OCI-LY7 (cell line): ENCODE data around the gene ABLIM1. TPM values are rescaled to one million over a fixed set of nuclear protein-coding genes. Genes with fewer than 3 reads are reported as not detected.

ENCODE experiments used
- BruUV-seq: library from RNA; stranded (reverse); fragments of 400-500 nt; replicated peaks from 2 replicates; lab custom pipeline; 2021; lab: Mats Ljungman, UMichigan
- CTCF ChIA-PET: fragments of 300-600 bp; sonication (Branson Sonifier 250); formaldehyde crosslinking; loops from one replicate; lab custom pipeline; 2022; ENCODE audit warnings: antibody characterized with exemption; ENCODE audit not compliant: unreplicated experiment; lab: Charles Lee
- POLR2A ChIA-PET: fragments of 300-600 bp; sonication (Branson Sonifier 250); formaldehyde crosslinking; loops from one replicate; lab custom pipeline; 2022; ENCODE audit warnings: antibody characterized with exemption; lab: Charles Lee
- DNase-seq: peaks from one replicate; pipeline ENCODE4 v3.0.0-alpha.2; 2015; ENCODE audit warnings: low spot score
- H2AFZ ChIP-seq: fragments of 200-600 bp; sonication (generic), shearing (Covaris generic); 2 replicates; pipeline ENCODE4 v1.6.1; 2014; ENCODE audit warnings: mild to moderate bottlenecking, antibody characterized with exemption, low read length, moderate library complexity
- H3K27ac ChIP-seq: fragments of 200-600 bp; sonication (generic); 2 replicates; pipeline ENCODE4 v1.5.1; 2014; ENCODE audit warnings: mixed run types, low read depth, mild to moderate bottlenecking, moderate library complexity, low read length, inconsistent platforms; ENCODE audit not compliant: poor library complexity, severe bottlenecking
- H3K36me3 ChIP-seq: fragments of 200-600 bp; sonication (generic); 2 replicates; pipeline ENCODE4 v1.6.1; 2014; ENCODE audit warnings: mild to moderate bottlenecking, antibody characterized with exemption, low read length, moderate library complexity, mixed read lengths; ENCODE audit not compliant: insufficient read depth
- H3K4me1 ChIP-seq: fragments of 200-600 bp; sonication (generic); 2 replicates; pipeline ENCODE4 v1.5.1; 2014; ENCODE audit warnings: mild to moderate bottlenecking, low read length; ENCODE audit not compliant: insufficient read depth, poor library complexity, severe bottlenecking
- H3K4me2 ChIP-seq: fragments of 200-600 bp; sonication (generic); 2 replicates; pipeline ENCODE4 v1.6.1; 2014; ENCODE audit warnings: mild to moderate bottlenecking, low read length
- H3K4me3 ChIP-seq: fragments of 200-600 bp; sonication (generic); 2 replicates; pipeline ENCODE4 v1.5.1; 2014; ENCODE audit warnings: mild to moderate bottlenecking, low read depth, low read length; ENCODE audit not compliant: poor library complexity, severe bottlenecking
- H3K79me2 ChIP-seq: fragments of 200-600 bp; sonication (generic); 2 replicates; pipeline ENCODE4 v1.6.1; 2016; ENCODE audit warnings: low read depth, mild to moderate bottlenecking, low read length, moderate library complexity, mixed read lengths; ENCODE audit not compliant: insufficient read depth
- H3K9me2 ChIP-seq: fragments of 200-600 bp; sonication (generic); 2 replicates; pipeline ENCODE4 v1.6.1; 2016; ENCODE audit warnings: mild to moderate bottlenecking, low read length, mixed read lengths; ENCODE audit not compliant: insufficient read depth
- H3K9me3 ChIP-seq: fragments of 200-600 bp; sonication (generic); 2 replicates; pipeline ENCODE4 v1.6.1; 2014; ENCODE audit warnings: mild to moderate bottlenecking, mixed run types, low read length, mixed read lengths
- H4K20me1 ChIP-seq: fragments of 200-600 bp; sonication (generic); 2 replicates; pipeline ENCODE4 v1.6.1; 2014; ENCODE audit warnings: mild to moderate bottlenecking, antibody characterized with exemption, low read length, moderate library complexity, mixed read lengths; ENCODE audit not compliant: insufficient read depth
- EZH2phosphoT487 ChIP-seq: fragments of 200-600 bp; sonication (generic); IDR thresholded peaks from 2 replicates; pipeline ENCODE4 v1.6.1; 2018; ENCODE audit warnings: low read depth, borderline replicate concordance, mild to moderate bottlenecking, mixed run types, antibody characterized with exemption, low read length, moderate library complexity, mixed read lengths
- intact Hi-C: fragments of 100-400 bp; cut with micrococcal nuclease; formaldehyde crosslinking; loops from one replicate; pipeline ENCODE4 v1.10.0; 2022; ENCODE audit not compliant: unreplicated experiment
- total RNA-seq, 2 experiments: library from RNA; depleted of rRNA in 1 of 2; stranded (reverse); fragments of >200 nt in 1 of 2; shearing (Covaris generic) in 1 of 2; gene quantifications; 2 replicates each; pipeline ENCODE4 v1.2.3, GENCODE V29; 2014 to 2022
- TF ChIP-seq, protein P1 (sequence below): fragments of 200-600 bp; sonication (generic); conservative IDR thresholded peaks from 2 replicates; pipeline ENCODE4 v1.5.1; 2014; ENCODE audit warnings: mild to moderate bottlenecking, antibody characterized with exemption, low read length, moderate library complexity, mixed read lengths

Gene ABLIM1
- total RNA-seq, 2 experiments from 2014 or later, result 94.2 to 268 TPM

DNA sequence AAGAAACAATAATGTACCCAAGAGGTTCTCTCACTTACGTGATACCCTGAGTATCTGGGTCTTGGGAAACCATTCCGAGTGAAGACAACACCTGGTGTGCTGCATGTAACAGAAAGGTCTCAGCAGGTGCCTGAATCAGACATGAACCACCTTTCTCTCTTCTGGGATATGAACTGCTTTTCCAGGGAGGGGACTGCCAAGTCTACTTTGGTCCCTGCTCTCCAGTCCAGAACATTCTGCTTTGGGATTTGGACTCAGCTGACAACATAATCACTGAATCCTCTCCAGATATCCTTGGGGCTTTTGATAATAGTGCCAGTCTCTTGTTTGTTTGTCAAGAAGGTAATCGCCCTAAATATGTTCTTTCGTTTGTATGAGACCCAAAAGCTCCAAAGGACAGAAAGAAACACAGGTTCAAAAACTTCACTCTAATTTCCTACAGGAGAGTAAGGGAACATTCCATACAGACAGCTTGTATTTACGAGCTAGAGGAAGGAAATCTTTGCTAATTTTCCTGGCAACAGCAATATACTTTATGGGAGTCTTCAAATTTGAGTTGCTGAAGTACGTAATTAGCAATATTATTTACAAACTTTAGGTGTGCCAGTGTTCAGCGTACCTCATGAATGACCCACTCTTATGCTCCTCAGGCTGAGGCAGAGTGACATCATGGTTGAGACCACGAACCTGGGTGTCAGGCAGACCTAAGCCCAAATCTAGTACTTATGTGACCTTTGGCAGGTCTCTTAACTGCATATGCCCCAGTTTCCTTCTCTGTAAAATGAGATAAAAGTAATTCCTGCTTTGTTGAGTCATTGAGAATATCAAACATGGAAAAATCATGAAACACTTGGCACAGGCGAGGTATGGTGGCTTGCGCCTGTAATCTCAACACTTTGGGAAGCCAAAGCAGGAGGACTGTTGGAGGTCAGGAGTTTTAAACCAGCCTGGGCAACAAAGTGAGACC, 5.4 kb downstream of the ABLIM1 start:
- no peak for TF ChIP-seq EZH2phosphoT487
- TF ChIP-seq, protein P1, sequence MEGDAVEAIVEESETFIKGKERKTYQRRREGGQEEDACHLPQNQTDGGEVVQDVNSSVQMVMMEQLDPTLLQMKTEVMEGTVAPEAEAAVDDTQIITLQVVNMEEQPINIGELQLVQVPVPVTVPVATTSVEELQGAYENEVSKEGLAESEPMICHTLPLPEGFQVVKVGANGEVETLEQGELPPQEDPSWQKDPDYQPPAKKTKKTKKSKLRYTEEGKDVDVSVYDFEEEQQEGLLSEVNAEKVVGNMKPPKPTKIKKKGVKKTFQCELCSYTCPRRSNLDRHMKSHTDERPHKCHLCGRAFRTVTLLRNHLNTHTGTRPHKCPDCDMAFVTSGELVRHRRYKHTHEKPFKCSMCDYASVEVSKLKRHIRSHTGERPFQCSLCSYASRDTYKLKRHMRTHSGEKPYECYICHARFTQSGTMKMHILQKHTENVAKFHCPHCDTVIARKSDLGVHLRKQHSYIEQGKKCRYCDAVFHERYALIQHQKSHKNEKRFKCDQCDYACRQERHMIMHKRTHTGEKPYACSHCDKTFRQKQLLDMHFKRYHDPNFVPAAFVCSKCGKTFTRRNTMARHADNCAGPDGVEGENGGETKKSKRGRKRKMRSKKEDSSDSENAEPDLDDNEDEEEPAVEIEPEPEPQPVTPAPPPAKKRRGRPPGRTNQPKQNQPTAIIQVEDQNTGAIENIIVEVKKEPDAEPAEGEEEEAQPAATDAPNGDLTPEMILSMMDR, result no peak
- Histone ChIP-seq H3K4me1 (no peaks in the 10 kb centered on the region), H3K9me3 (no peaks in the 10 kb centered on the region), H3K79me2 (no peaks in the 10 kb centered on the region), H3K27ac (no peak overlapping the region), H3K4me3 (no peak overlapping the region), H4K20me1 (no peaks in the 10 kb centered on the region), H3K9me2 (no peaks in the 10 kb centered on the region), H2AFZ (no peak overlapping the region), H3K36me3 (no peaks in the 10 kb centered on the region), H3K4me2 (no peak overlapping the region)
- intact Hi-C loops, result no loop called here
- ChIA-PET POLR2A (interaction anchor here (0.5 kb wide), 1 partner anchor 197 kb away, joined by 3 read pairs; no protein-coding TSS in a partner anchor), CTCF (no interaction called here)
- no peak for DNase-seq
- BruUV-seq, result no TSS peak

DNA sequence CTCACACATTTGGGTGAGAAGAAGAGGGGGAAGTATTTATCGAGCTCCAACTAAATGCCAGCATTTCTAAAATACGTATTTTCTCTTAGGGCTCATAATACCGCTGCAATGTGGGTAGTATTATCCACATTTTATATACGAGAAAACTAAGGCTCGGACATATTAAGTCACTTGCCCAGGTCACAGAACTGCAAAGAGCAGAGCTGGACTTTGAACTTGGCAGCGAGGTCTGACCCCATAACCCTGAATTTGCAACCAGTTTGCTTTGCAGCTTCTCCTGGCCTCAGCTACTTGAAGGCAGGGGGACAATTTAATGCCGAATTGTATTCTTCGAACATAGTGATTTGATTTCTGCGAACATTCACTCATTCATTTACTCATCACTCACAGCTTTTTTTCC, 7.2 kb downstream of the ABLIM1 start:
- intact Hi-C loops, result no loop called here
- TF ChIP-seq EZH2phosphoT487, result no peak
- TF ChIP-seq, protein P1, result no peak
- no peak for DNase-seq
- Histone ChIP-seq H3K36me3 (no peaks in the 10 kb centered on the region), H4K20me1 (no peaks in the 10 kb centered on the region), H3K27ac (no peak overlapping the region), H3K9me2 (no peaks in the 10 kb centered on the region), H3K4me3 (no peak overlapping the region), H2AFZ (no peak overlapping the region), H3K9me3 (no peaks in the 10 kb centered on the region), H3K4me2 (no peak overlapping the region), H3K4me1 (no peaks in the 10 kb centered on the region), H3K79me2 (no peaks in the 10 kb centered on the region)
- no TSS peak for BruUV-seq
- POLR2A ChIA-PET, result interaction anchor here (0.6 to 1.5 kb wide), 4 partner anchors 10 to 39 kb away, joined by 3 read pairs; no protein-coding TSS in a partner anchor
- CTCF ChIA-PET, result no interaction called here

DNA sequence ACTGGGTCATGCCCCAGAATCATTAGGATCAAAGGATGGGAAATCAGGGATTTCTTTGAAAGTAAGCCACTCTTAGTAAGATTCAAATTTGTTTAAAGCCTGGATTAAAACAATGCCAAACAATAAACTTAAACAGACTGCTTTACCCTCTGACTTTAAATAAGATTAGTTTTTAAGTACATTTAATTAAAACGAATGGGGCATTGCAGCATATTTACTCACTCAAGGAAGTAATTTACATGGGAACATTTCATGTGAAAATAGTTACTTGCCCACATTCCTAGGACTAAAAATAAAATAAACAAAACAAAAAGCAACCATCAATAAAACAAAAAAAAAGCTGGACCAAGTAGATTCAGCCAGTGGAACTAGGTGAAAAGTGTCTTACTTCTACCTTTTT, 7.8 kb downstream of the ABLIM1 start:
- Histone ChIP-seq H3K4me3 (no peak overlapping the region), H3K9me3 (no peaks in the 10 kb centered on the region), H3K36me3 (no peaks in the 10 kb centered on the region), H3K4me1 (no peaks in the 10 kb centered on the region), H3K79me2 (no peaks in the 10 kb centered on the region), H4K20me1 (no peaks in the 10 kb centered on the region), H2AFZ (no peak overlapping the region), H3K27ac (no peak overlapping the region), H3K4me2 (no peak overlapping the region), H3K9me2 (no peaks in the 10 kb centered on the region)
- TF ChIP-seq EZH2phosphoT487, result no peak
- TF ChIP-seq, protein P1, result no peak
- no peak for DNase-seq
- BruUV-seq, result no TSS peak
- ChIA-PET CTCF (no interaction called here), POLR2A (interaction anchor here (0.6 to 1.5 kb wide), 4 partner anchors 12 to 364 kb away, joined by 3 read pairs; no protein-coding TSS in a partner anchor)
- intact Hi-C loops, result no loop called here
